Measurements from ENCODE around the gene MAPK10.

GRCh38 chr4:86007042-86007441 is 352.8 kb downstream of the MAPK10 start:
- TF ChIP-seq CTCF (IDR thresholded peaks at IDR 0.05; ENCODE audit: low read depth, low read length, poor library complexity, severe bottlenecking) (no peak), EZH2phosphoT487 (IDR thresholded peaks at IDR 0.05; ENCODE audit: borderline replicate concordance, low read length) (no peak)
